Measurements from ENCODE around the gene C2orf49. TPM values are rescaled to one million over a fixed set of nuclear protein-coding genes. Genes with fewer than 3 reads are reported as not detected.
A peak's percentile ranks its signal among the peaks of the same experiment; 100 is the strongest.

Gene C2orf49
- total and polyA plus RNA-seq, 2 of the 8 experiments (the other 6 are each of a cell fraction or from before 2014, with no cell fraction given), result 5.6 to 19.9 TPM

DNA sequence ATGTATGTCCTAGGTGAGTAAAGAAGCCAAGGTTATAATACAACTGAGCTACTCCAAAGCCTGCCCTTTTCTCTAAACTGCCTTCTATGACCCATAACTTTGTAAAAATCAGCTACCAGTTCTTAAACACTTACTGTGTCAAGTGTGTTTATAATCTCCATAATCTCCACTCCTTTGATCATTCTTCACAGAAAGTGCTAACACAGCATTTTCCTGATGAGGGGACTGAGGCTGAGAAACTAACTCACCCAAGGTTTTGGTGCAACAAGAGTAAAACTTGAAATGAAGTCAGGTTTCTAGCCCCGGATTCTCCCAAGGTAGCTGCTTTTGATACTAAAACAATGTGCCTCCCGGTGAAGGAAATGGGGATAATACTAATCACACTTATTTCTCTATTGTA lies 1.9 kb upstream of the C2orf49 start:
- Histone ChIP-seq H2BK120ac (replicated peaks; ENCODE audit: low read depth, low read length) (no peak overlapping the region), H3K23me2 (ENCODE audit: low read depth, low read length) (peaks cover 7% of the 10 kb centered on the region; the same call in 1 of the 2 replicates), H4K91ac (replicated peaks; ENCODE audit: insufficient read length, low read length) (no peak overlapping the region), H3K36me3 (ENCODE audit: control insufficient read depth in 2 of 4, insufficient read depth in 4 of 4, low read length in 3 of 4) (peaks cover 0 to 12% (median 5%) of the 10 kb centered on the region in 4 experiments; a peak in 5 of 8 replicates), H3K27me3 (replicated peaks in 1 of 4; ENCODE audit: control insufficient read depth in 3 of 4, extremely low read depth in 1 of 4, insufficient read depth in 3 of 4, low read length in 3 of 4) (no peaks in the 10 kb centered on the region; a peak in 1 of 7 replicates), H2BK20ac (ENCODE audit: low read length) (no peak overlapping the region), H3K4me3 (ENCODE audit: extremely low read depth in 1 of 4, insufficient read depth in 2 of 4, low read depth in 3 of 4, low read length in 4 of 4) (no peak overlapping the region), H2BK5ac (ENCODE audit: low read depth, low read length) (no peak overlapping the region), H2AFZ (ENCODE audit: low read length) (no peak overlapping the region), H3K79me1 (ENCODE audit: low read depth, low read length) (no peaks in the 10 kb centered on the region; the same call in 1 of the 2 replicates), H3K23ac (ENCODE audit: insufficient read length) (no peak overlapping the region), H2BK12ac (ENCODE audit: low read depth, low read length) (no peak overlapping the region), H3K14ac (ENCODE audit: insufficient read length) (no peak overlapping the region), H3K79me2 (ENCODE audit: control insufficient read depth in 1 of 2, insufficient read depth in 2 of 2, low read length in 2 of 2) (peaks cover 16 to 38% of the 10 kb centered on the region in 2 experiments), H4K8ac (ENCODE audit: extremely low read depth, insufficient read depth, low read length) (no peak overlapping the region), H4K5ac (ENCODE audit: insufficient read length, low read depth, low read length) (no peak overlapping the region), H3K9ac (replicated peaks in 1 of 4; ENCODE audit: extremely low read depth in 1 of 4, low read depth in 3 of 4, low read length in 3 of 4) (no peak overlapping the region), H3K18ac (ENCODE audit: extremely low read depth, low read length) (no peak overlapping the region), H3K4me1 (replicated peaks in 1 of 4; ENCODE audit: control insufficient read depth in 3 of 4, insufficient read depth in 4 of 4, low read length in 3 of 4) (peaks cover 0 to 5% (median 1%) of the 10 kb centered on the region in 4 experiments; a peak in 3 of 7 replicates), H3K56ac (replicated peaks; ENCODE audit: insufficient read length, low read depth, low read length) (no peak overlapping the region), H3K27ac (ENCODE audit: low read depth, low read length) (no peak overlapping the region), H3K9me3 (ENCODE audit: insufficient read depth in 2 of 2, low read depth in 1 of 2, low read length in 1 of 2) (no peaks in the 10 kb centered on the region), H2BK15ac (ENCODE audit: low read length) (no peak overlapping the region), H3K4ac (replicated peaks; ENCODE audit: insufficient read length, low read depth, low read length) (no peak overlapping the region), H4K20me1 (replicated peaks in 1 of 2; ENCODE audit: control insufficient read depth in 1 of 2, insufficient read depth in 2 of 2, low read length in 2 of 2) (no peaks in the 10 kb centered on the region), H2AK5ac (ENCODE audit: low read depth, low read length) (no peak overlapping the region), H3K4me2 (ENCODE audit: insufficient read depth in 1 of 2, low read depth in 2 of 2, low read length in 2 of 2) (no peak overlapping the region)
- DNase-seq (ENCODE audit: low read depth in 1 of 2, low spot score in 2 of 2) (no peak), FAIRE-seq (no peak)
- ChIA-PET CTCF (ENCODE audit: partially characterized antibody) (interaction anchor here (1.1 kb wide), 1 partner anchor 48 kb away, joined by 3 read pairs; no protein-coding TSS in a partner anchor), POLR2A (ENCODE audit: partially characterized antibody) (interaction anchor here (0.5 to 1.2 kb wide), 3 partner anchors 11 to 805 kb away, joined by 3 to 4 read pairs (median 3); no protein-coding TSS in a partner anchor)
- WGBS, 2 experiments (ENCODE audit: extremely low coverage in 1 of 2, insufficient coverage in 1 of 2, insufficient read length in 1 of 2, insufficient replicate concordance in 2 of 2, low coverage in 1 of 2, low lambda C conversion rate in 2 of 2, missing lambda C conversion rate in 1 of 2), result 86% methylated on average over 2 of the region's 2 CpGs; no CpG with 5 or more reads in 1 of the 2 experiments
- TF ChIP-seq KDM4A (IDR thresholded peaks at IDR 0.05; ENCODE audit: low read depth, low read length, severe bottlenecking) (no peak), YY1 (IDR thresholded peaks at IDR 0.05; ENCODE audit: low read depth, low read length) (no peak), EGR1 (IDR thresholded peaks at IDR 0.05; ENCODE audit: borderline replicate concordance, low read depth, low read length) (no peak), RXRA (IDR thresholded peaks at IDR 0.05; ENCODE audit: insufficient read depth, low read depth, low read length) (no peak), MAFK (IDR thresholded peaks at IDR 0.05; ENCODE audit: low read depth, low read length) (peak; percentile 66), SIN3A (conservative IDR thresholded peaks at IDR 0.05 in 1 of 2, IDR thresholded peaks at IDR 0.05 in 1 of 2; ENCODE audit: low read depth in 1 of 2, low read length in 2 of 2) (no peak), POLR2A (IDR thresholded peaks at IDR 0.05; ENCODE audit: control extremely low read depth in 1 of 2, low read depth in 2 of 2, low read length in 2 of 2) (peak in 1 of 2 experiments; percentile 48; a peak in 1 of 3 replicates), GTF2F1 (IDR thresholded peaks at IDR 0.05; ENCODE audit: borderline replicate concordance, low read depth, low read length) (no peak)
- TF ChIP-seq, protein P1, sequence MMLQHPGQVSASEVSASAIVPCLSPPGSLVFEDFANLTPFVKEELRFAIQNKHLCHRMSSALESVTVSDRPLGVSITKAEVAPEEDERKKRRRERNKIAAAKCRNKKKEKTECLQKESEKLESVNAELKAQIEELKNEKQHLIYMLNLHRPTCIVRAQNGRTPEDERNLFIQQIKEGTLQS (IDR thresholded peaks at IDR 0.05; ENCODE audit: insufficient read depth, low read depth, low read length), result no peak

Data from H1 (cell line).